HUES48 (cell line): ENCODE measurements around the gene UGT2B17.
"Not testable (repeated sequence)": the region's sequence is repeated elsewhere in the genome, so short reads cannot be mapped to it uniquely, and the experiment has no call there.

ENCODE experiments used
- H3K27ac ChIP-seq: one replicate; pipeline ENCODE4 v1.7.0; 2013; ENCODE audit warnings: low read depth, low read length, inconsistent platforms
- H3K27me3 ChIP-seq: 2 replicates; pipeline ENCODE4 v1.6.1; 2013; ENCODE audit warnings: mild to moderate bottlenecking, low read length; ENCODE audit not compliant: control insufficient read depth, insufficient read depth
- H3K36me3 ChIP-seq: 2 replicates; pipeline ENCODE4 v1.6.1; 2013; ENCODE audit warnings: low read length; ENCODE audit not compliant: control insufficient read depth, insufficient read depth
- H3K4me1 ChIP-seq: 2 replicates; pipeline ENCODE4 v1.6.1; 2013; ENCODE audit warnings: mild to moderate bottlenecking, low read length; ENCODE audit not compliant: control insufficient read depth, insufficient read depth
- H3K4me3 ChIP-seq: 2 replicates; pipeline ENCODE4 v1.5.1; 2013; ENCODE audit warnings: mild to moderate bottlenecking, low read depth, low read length
- H3K9ac ChIP-seq: 2 replicates; pipeline ENCODE4 v1.6.1; 2013; ENCODE audit warnings: mild to moderate bottlenecking, low read depth, low read length, moderate library complexity
- H3K9me3 ChIP-seq: 2 replicates; pipeline ENCODE4 v1.6.1; 2013; ENCODE audit warnings: low read length; ENCODE audit not compliant: control insufficient read depth, insufficient read depth

The UGT2B17 gene

GRCh38 chr4:68576272-68577125 is at the start of gene UGT2B17:
TSS of gene UGT2B17 (minus strand) at chr4:68576322. CDS start at chr4:68568484, 7,838 bp downstream.
- Histone ChIP-seq H3K27ac (no peak within 1 kb of the TSS), H3K4me1 (no peaks in the 10 kb centered on the region), H3K9ac (no peak within 1 kb of the TSS), H3K9me3 (no peaks in the 10 kb centered on the region), H3K4me3 (no peak within 1 kb of the TSS), H3K36me3 (no peaks in the 10 kb centered on the region), H3K27me3 (no peaks in the 10 kb centered on the region)

GRCh38 chr4:68622731-68623130 is 46.6 kb upstream of the UGT2B17 start:
- not testable (repeated sequence) for H3K4me3 ChIP-seq, H3K9me3 ChIP-seq, H3K36me3 ChIP-seq, H3K4me1 ChIP-seq, H3K9ac ChIP-seq, H3K27me3 ChIP-seq, H3K27ac ChIP-seq

- H3K36me3 ChIP-seq = no peaks in the 10 kb centered on the region
- no peaks in the 10 kb centered on the region for H3K9me3 ChIP-seq
- H3K4me3 ChIP-seq = no peak overlapping the region
- no peak overlapping the region for H3K9ac ChIP-seq
- H3K27ac ChIP-seq = no peak overlapping the region
- no peaks in the 10 kb centered on the region for H3K27me3 ChIP-seq
- no peaks in the 10 kb centered on the region for H3K4me1 ChIP-seq
These were observed 41.0 kb upstream of the UGT2B17 start for GRCh38 chr4:68617003-68617698.

- H3K9me3 ChIP-seq = no peaks in the 10 kb centered on the region
- H3K36me3 ChIP-seq = no peaks in the 10 kb centered on the region
- H3K4me3 ChIP-seq = no peak overlapping the region
- no peak overlapping the region for H3K27ac ChIP-seq
- no peaks in the 10 kb centered on the region for H3K4me1 ChIP-seq
- H3K9ac ChIP-seq = no peak overlapping the region
- no peaks in the 10 kb centered on the region for H3K27me3 ChIP-seq
These were observed 39.7 kb upstream of the UGT2B17 start for GRCh38 chr4:68615699-68616422.

- H3K27ac ChIP-seq = no peak overlapping the region
- H3K9me3 ChIP-seq = no peaks in the 10 kb centered on the region
- H3K9ac ChIP-seq = no peak overlapping the region
- no peaks in the 10 kb centered on the region for H3K4me1 ChIP-seq
- H3K27me3 ChIP-seq = no peaks in the 10 kb centered on the region
- no peaks in the 10 kb centered on the region for H3K36me3 ChIP-seq
- no peak overlapping the region for H3K4me3 ChIP-seq
These were observed 37.6 kb upstream of the UGT2B17 start for GRCh38 chr4:68613752-68614151.

- Histone ChIP-seq H3K27me3 (no peaks in the 10 kb centered on the region), H3K27ac (no peak overlapping the region), H3K9ac (no peak overlapping the region), H3K9me3 (no peaks in the 10 kb centered on the region), H3K4me1 (no peaks in the 10 kb centered on the region), H3K4me3 (no peak overlapping the region), H3K36me3 (no peaks in the 10 kb centered on the region)
These were observed 30.1 kb upstream of the UGT2B17 start for GRCh38 chr4:68606240-68606639.

GRCh38 chr4:68599150-68599549 is 23.0 kb upstream of the UGT2B17 start:
- Histone ChIP-seq H3K9ac (no peak overlapping the region), H3K36me3 (no peaks in the 10 kb centered on the region), H3K4me3 (no peak overlapping the region), H3K9me3 (no peaks in the 10 kb centered on the region), H3K27me3 (no peaks in the 10 kb centered on the region), H3K4me1 (no peaks in the 10 kb centered on the region), H3K27ac (no peak overlapping the region)

GRCh38 chr4:68597482-68597881 is 21.4 kb upstream of the UGT2B17 start:
- Histone ChIP-seq H3K36me3 (no peaks in the 10 kb centered on the region), H3K27me3 (no peaks in the 10 kb centered on the region), H3K4me3 (no peak overlapping the region)

GRCh38 chr4:68594678-68595077 is 18.6 kb upstream of the UGT2B17 start:
- Histone ChIP-seq H3K4me3 (no peak overlapping the region), H3K9ac (no peak overlapping the region), H3K27ac (no peak overlapping the region), H3K36me3 (no peaks in the 10 kb centered on the region), H3K9me3 (no peaks in the 10 kb centered on the region), H3K4me1 (no peaks in the 10 kb centered on the region), H3K27me3 (no peaks in the 10 kb centered on the region)

More at GRCh38 chr4:68597482-68597881, 21.4 kb upstream of the UGT2B17 start:
- Histone ChIP-seq H3K4me1 (no peaks in the 10 kb centered on the region), H3K9me3 (no peaks in the 10 kb centered on the region), H3K27ac (no peak overlapping the region), H3K9ac (no peak overlapping the region)

- Histone ChIP-seq H3K27me3 (no peaks in the 10 kb centered on the region), H3K9me3 (no peaks in the 10 kb centered on the region), H3K4me3 (no peak overlapping the region), H3K27ac (no peak overlapping the region), H3K4me1 (no peaks in the 10 kb centered on the region), H3K36me3 (no peaks in the 10 kb centered on the region), H3K9ac (no peak overlapping the region)
These were observed 17.0 kb upstream of the UGT2B17 start for GRCh38 chr4:68593112-68593511.

GRCh38 chr4:68592673-68593072 is 16.6 kb upstream of the UGT2B17 start:
- Histone ChIP-seq H3K9ac (no peak overlapping the region), H3K27ac (no peak overlapping the region), H3K4me3 (no peak overlapping the region), H3K9me3 (no peaks in the 10 kb centered on the region), H3K36me3 (no peaks in the 10 kb centered on the region), H3K27me3 (no peaks in the 10 kb centered on the region), H3K4me1 (no peaks in the 10 kb centered on the region)
